MM.1S (cell line): ENCODE data around the gene PDGFD.

Experiments used
- CTCF ChIP-seq: fragments of 300-600 bp; sonication (generic); IDR thresholded peaks from 2 replicates; pipeline ENCODE4 v1.5.1; 2016; ENCODE audit warnings: antibody characterized with exemption, low read length, mixed read lengths
- EZH2 ChIP-seq: fragments of 300-600 bp; sonication (generic); optimal IDR thresholded peaks from 2 replicates; pipeline ENCODE3; 2017; ENCODE audit warnings: low read depth, mild to moderate bottlenecking, antibody characterized with exemption, low read length, mixed read lengths

GRCh38 chr11:103987629-103988594 lies 176.0 kb downstream of the PDGFD start:
- TF ChIP-seq CTCF, result no peak
- TF ChIP-seq EZH2, result no peak
